Measurements from ENCODE around the gene ITGB5.

Gene ITGB5

DNA sequence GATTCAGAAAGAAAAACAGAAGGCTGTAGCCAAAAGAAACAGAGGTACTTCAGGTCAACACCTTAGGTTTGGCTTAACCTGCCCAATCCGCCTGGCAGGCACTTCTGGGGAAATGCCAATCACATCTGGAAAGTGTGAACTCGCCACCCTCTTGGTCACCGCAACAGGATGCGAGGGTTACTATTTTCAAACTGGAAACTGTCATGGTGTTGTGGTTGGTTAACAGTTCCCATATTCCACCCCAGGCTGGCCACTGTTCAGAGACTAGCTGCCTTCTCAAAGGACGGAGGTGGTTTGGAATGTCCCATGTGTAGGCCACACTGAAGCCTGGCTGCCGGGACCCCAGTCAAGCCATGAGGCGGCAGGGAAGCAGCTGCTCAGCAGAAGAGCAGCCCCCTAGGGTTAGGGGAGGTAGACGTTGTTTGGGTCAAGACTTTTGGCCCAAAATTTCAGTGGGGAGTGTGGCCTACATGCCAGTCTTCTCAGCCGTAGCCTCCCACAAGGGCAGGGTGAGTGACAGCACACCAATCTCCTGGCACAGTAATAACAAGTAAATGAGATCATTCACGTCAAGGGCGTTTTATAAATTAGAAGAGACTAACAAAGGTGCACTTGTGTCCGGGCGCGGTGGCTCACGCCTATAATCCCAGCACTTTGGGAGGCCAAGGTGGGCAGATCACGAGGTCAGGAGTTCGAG, 102.3 kb downstream of the ITGB5 start:
- no peak for TF ChIP-seq RAD21 (IDR thresholded peaks at IDR 0.05; ENCODE audit: low read depth)
- TF ChIP-seq, protein P1, sequence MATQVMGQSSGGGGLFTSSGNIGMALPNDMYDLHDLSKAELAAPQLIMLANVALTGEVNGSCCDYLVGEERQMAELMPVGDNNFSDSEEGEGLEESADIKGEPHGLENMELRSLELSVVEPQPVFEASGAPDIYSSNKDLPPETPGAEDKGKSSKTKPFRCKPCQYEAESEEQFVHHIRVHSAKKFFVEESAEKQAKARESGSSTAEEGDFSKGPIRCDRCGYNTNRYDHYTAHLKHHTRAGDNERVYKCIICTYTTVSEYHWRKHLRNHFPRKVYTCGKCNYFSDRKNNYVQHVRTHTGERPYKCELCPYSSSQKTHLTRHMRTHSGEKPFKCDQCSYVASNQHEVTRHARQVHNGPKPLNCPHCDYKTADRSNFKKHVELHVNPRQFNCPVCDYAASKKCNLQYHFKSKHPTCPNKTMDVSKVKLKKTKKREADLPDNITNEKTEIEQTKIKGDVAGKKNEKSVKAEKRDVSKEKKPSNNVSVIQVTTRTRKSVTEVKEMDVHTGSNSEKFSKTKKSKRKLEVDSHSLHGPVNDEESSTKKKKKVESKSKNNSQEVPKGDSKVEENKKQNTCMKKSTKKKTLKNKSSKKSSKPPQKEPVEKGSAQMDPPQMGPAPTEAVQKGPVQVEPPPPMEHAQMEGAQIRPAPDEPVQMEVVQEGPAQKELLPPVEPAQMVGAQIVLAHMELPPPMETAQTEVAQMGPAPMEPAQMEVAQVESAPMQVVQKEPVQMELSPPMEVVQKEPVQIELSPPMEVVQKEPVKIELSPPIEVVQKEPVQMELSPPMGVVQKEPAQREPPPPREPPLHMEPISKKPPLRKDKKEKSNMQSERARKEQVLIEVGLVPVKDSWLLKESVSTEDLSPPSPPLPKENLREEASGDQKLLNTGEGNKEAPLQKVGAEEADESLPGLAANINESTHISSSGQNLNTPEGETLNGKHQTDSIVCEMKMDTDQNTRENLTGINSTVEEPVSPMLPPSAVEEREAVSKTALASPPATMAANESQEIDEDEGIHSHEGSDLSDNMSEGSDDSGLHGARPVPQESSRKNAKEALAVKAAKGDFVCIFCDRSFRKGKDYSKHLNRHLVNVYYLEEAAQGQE (IDR thresholded peaks at IDR 0.05; ENCODE audit: low read depth) = no peak
- TF ChIP-seq NFIC (IDR thresholded peaks at IDR 0.05) = no peak
- no peak for TF ChIP-seq CEBPB (IDR thresholded peaks at IDR 0.05)
- TF ChIP-seq TCF12 (IDR thresholded peaks at IDR 0.05; ENCODE audit: low read depth) = no peak
- TF ChIP-seq CREB1 (IDR thresholded peaks at IDR 0.05; ENCODE audit: low read depth) = no peak

DNA sequence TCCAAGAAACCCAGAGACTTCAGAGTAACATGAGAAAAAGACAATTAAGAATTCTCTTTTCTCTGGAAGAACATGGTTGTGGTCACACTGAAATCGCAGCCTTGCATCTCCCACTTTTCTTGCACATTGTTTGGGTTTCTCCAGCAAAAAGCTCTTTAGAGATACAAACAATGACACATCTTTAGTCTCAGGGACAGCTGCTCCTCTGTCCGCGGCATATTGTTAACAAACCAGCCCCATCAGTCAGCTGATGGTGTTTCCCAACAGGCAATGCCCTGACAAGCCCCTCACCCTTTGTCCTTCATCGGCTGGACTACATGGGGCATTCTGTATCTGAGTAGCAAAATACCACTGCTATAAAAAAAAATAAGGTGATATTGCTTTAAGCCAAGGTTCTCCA, 103.5 kb downstream of the ITGB5 start:
- TF ChIP-seq, protein P2, sequence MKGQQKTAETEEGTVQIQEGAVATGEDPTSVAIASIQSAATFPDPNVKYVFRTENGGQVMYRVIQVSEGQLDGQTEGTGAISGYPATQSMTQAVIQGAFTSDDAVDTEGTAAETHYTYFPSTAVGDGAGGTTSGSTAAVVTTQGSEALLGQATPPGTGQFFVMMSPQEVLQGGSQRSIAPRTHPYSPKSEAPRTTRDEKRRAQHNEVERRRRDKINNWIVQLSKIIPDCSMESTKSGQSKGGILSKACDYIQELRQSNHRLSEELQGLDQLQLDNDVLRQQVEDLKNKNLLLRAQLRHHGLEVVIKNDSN (IDR thresholded peaks at IDR 0.05) = no peak
- TF ChIP-seq EP300 (IDR thresholded peaks at IDR 0.05; ENCODE audit: borderline replicate concordance) (no peak), CREB1 (IDR thresholded peaks at IDR 0.05; ENCODE audit: low read depth) (no peak), EGR1 (IDR thresholded peaks at IDR 0.05) (no peak), RAD21 (IDR thresholded peaks at IDR 0.05; ENCODE audit: low read depth) (no peak), TCF12 (IDR thresholded peaks at IDR 0.05; ENCODE audit: low read depth) (no peak), CEBPB (IDR thresholded peaks at IDR 0.05) (no peak), YY1 (IDR thresholded peaks at IDR 0.05; ENCODE audit: low read depth) (no peak), NFIC (IDR thresholded peaks at IDR 0.05) (no peak)
- TF ChIP-seq, protein P1 (IDR thresholded peaks at IDR 0.05; ENCODE audit: low read depth) = no peak

DNA sequence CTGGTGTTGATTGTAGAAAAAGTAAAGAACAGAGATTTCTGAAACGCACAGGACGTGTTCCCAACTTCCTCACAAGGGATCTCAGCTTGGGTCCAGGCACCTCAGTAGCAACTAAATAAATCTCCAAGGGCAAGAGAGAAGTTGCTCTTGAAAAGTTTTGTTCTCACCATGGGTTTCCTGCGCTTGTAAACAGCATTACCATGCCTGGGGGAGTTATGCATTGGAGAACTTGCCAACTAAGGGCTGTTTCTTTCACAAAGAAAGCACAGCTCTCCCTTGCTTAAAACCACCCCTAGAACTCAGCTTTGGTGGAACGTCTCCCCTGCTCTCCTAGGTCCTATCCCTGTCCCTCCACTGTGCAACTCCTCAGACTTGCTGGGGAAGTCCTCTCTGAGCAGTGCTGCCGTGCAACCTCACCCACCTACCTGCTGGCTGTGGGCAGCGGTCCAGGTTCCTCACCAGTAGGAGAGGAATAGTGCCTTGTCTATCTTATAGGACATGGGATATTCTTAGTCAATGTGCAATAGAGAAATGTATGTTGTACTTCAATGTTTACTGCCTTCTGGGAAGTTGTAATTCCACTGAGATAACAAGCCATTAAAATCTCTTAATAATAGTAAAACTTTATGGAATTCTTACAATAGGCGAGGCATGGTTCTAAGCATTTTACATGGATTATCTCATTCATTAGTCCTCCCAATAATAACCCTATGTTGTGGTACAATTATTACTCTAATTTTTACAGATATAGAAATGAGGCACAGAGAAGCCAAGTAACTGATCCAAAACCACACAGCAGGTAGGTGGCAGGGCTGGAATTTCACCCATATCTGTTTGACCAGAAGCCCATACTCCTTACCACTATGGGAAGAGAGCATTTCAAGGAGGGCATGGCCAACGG, 105.4 kb downstream of the ITGB5 start:
- no peak for TF ChIP-seq CEBPB (IDR thresholded peaks at IDR 0.05)
- TF ChIP-seq, protein P3, sequence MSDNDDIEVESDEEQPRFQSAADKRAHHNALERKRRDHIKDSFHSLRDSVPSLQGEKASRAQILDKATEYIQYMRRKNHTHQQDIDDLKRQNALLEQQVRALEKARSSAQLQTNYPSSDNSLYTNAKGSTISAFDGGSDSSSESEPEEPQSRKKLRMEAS (IDR thresholded peaks at IDR 0.05) = no peak
- TF ChIP-seq CREB1 (IDR thresholded peaks at IDR 0.05; ENCODE audit: low read depth) = no peak
- TF ChIP-seq EGR1 (IDR thresholded peaks at IDR 0.05) = no peak
- TF ChIP-seq, protein P1 (IDR thresholded peaks at IDR 0.05; ENCODE audit: low read depth) = no peak
- TF ChIP-seq TAF1 (IDR thresholded peaks at IDR 0.05; ENCODE audit: low read depth) = no peak
- no peak for TF ChIP-seq YY1 (IDR thresholded peaks at IDR 0.05; ENCODE audit: low read depth)

DNA sequence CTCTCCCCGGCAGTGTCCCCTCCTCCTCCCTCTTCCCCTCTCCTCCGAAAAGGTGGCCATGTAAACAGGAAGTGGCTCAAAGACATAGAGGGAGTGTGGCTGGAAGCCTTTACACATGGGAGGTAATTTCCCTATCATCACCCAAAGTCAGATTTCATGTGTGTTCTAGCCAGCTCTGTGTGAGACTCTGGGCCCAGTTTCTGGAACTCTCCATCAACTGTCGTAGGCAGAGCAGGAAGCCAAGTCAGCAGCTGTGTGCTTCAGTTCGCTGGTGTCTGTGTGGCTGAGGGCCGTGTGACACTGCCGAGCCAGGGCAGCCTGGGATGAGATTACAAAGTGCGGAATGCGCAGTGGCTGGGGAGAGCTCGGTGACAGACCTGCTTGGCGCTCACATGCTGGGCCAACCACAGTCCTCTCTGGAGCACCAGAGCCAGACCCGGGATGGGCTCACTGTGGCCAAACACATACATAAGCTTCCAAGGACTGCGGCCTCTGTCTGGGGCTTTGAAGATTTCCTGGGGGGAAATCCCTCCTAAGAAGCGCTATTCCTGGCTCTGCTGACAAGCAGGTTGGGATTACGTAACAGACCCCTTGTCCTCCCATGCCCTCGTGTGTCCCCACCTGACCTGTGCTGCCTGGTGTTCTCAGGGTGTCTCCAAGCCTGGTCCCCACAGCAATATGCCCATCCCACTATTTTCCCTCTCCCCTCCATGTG, 106.2 kb downstream of the ITGB5 start:
- TF ChIP-seq CEBPB (IDR thresholded peaks at IDR 0.05) = no peak

DNA sequence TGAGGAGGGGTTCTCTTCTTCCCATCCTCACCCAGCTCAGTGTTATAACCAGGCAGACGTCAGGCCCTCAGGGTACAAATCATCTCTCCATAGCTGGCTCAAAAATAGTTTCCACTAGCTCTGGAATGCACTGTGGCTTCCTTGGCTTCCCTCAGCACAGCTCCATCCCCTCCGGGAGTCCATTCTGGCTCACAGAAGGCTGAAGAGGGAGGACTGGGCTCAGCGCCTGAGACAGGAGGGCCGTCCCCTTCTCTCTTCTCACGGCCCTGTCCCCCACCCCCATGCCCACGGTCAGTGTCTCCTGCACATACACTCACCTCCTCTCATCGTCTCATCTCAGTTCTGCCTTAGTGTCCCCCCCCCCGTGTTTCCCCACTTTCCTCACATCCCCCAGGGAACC, 106.8 kb downstream of the ITGB5 start:
- TF ChIP-seq ZBTB7A (IDR thresholded peaks at IDR 0.05; ENCODE audit: low read depth) (no peak), CEBPB (IDR thresholded peaks at IDR 0.05) (no peak), FOXM1 (IDR thresholded peaks at IDR 0.05; ENCODE audit: borderline replicate concordance, low read depth) (no peak)
- TF ChIP-seq, protein P3 (IDR thresholded peaks at IDR 0.05) = no peak

All from Ishikawa (cell line).